ENCODE measurements around the gene SFT2D1.
"Not testable (repeated sequence)": the region's sequence is repeated elsewhere in the genome, so short reads cannot be mapped to it uniquely, and the experiment has no call there.

The SFT2D1 gene

DNA sequence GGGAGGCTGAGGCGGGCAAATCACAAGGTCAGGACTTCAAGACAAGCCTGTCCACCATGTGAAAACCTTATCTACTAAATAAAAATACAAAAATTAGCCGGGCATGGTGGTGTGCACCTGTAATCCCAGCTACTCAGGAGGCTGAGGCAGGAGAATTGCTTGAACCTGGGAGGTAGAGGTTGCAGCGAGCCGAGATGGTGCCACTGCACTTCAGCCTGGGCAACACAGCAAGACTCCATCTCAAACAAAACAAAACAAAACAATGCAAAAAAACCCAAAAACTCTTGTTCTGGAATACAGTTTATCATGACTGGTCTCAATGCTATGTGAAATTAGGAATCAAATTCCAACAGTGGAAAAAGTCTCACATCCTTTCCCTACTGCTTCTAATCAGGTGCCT is 20.1 kb upstream of the SFT2D1 start:
- not testable (repeated sequence) for DNase-seq

DNA sequence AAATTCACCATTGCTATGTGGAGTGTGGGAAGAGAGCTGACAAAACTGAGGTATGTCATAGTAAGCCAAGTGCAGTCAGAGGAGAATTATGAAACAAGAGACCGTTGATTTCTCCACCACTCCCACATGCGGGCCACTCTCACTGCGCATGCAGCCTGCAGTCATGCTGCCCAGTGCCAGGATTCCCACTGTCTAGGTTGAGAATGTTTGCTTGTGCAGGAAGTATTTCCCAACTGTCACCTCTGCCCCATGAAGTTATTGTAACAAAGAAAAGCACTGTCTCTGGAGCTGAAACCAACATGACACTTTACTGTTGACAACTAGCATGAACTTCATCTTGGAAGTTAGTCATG is 18.7 kb upstream of the SFT2D1 start:
- DNase-seq, result no peak

DNA sequence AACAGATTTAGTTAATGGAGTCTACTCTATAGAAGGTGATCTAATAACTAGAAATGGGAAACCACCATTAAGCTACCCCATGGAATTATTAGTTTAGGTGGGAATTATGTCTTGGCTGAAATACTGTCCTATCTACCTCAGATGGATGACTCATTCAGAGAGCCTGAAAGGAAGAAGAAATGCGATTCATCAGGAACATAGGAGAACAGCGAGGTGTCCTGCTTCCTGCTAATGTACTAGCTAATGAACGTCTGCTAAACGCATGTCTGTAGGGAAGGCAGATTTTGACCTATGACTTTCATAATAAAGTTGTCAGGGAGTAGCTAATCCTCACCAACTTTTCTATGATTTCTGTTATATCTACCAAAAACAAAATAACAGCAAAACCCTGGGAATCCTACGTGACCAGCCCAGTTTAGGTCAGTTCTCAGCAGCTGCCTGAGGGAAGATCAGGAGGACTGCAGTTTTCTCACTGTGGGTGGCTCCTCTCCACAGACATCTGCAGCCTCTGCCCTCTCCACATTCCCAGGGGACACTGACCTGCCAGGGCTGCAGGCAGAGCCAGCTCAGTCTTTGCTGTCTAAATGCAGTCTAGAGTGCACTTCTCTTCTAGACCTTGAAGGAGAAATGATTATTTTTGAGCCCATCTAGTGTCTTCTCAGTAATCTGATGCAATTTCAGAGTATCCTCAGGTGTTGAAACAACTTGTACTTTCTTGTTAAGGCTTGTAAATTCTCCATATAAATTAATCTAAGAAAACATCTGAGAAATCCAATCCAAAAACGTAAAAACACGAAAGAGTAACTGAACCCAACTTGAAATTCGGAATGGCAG is 18.1 kb upstream of the SFT2D1 start:
- no peak for DNase-seq

DNA sequence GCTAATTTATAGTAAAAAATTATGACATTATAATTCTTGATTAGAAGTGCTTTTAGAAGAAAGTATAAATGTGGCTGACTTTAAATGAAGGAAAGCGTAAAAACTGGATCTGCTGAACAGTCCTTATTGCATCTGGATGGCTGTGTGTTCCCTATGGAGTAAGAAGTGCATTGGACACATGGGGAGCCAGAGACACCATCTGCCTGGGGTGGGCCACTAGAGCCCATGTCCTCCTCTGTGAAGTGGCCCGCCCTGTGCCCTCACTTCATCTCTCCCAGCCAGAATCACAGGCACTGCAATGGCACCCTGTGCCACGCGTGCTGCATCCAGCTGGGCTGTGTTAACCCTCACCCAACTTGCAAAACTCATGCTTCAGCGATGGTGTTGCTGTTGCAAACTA is 13.2 kb upstream of the SFT2D1 start:
- no peak for DNase-seq

DNA sequence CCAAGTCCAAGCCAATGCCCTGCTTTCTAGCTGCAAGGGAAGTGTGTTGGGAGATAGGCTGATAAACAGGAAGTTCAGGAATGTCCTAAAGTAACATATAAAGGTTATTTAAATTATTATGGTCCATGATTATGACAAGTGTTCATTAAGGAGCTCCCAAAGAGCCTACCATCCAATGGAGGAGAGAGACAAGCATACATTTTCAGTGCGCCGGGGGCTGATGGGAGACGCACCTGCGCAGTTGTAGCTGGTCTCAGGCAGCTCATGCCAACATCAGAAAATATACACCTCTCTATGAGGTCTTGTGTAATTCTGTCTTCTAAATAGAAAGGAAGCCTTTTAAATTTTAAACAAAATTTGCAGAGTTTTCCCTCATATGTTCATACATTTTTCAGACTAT is 12.6 kb upstream of the SFT2D1 start:
- no peak for DNase-seq

DNA sequence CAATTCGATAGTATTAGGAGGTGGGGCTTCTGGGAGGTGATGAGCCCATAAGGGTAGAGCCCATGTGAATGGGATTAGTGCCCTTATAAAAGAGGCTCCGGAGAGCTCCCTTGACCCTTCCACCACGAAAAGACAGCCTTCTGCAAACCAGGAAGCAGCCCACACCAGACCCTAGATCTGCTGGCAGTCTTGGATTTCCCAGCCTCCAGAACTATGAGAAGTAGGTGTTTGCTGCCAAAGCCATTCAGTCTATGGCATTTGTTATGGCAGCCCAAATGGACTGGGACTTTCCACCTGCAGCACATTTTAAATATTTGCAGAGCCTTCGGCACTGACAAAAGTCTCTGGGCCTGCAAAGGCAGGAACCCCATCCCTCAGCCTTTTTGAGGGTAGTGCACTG is 11.8 kb upstream of the SFT2D1 start:
- no peak for DNase-seq

DNA sequence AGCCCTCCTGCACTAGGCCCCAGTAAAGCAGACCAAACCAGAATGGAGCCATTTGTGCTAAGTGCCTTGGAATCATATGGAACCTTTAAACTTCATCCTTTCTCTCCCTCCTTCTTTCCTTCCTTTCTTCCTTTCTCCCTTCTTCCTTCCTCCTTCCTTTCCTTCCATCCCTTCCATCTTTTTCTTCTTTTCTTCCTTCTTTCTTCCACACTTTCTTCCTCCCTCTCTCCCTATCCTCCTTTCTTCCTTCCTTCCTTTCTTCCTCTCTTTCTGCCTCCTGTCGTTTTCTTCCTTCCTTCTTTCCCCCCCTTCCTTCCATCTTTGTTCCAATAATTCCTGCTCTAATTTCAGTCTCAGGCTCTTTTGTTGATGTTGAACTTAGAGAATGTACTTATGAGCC is 11.2 kb upstream of the SFT2D1 start:
- DNase-seq, result no peak

DNA sequence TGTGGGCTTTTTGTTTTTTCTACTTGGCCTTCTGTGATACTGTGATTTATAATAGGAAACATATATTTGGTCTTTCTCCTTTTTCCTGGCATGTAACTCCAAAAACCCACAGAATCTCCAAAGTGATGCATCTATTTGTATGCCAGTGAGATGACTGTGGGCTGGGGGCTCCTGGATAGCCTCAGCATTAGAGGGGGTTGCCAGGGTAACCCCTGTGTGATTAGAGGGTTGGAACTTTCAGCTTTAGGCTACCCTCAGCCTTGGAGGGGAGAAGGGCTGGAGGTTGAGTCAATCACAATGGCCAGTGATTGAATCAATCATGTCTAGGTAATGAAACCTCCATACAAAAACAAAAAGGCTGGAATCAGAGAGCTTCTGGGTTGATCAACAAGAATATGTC is 10.6 kb upstream of the SFT2D1 start:
- DNase-seq, result no peak

DNA sequence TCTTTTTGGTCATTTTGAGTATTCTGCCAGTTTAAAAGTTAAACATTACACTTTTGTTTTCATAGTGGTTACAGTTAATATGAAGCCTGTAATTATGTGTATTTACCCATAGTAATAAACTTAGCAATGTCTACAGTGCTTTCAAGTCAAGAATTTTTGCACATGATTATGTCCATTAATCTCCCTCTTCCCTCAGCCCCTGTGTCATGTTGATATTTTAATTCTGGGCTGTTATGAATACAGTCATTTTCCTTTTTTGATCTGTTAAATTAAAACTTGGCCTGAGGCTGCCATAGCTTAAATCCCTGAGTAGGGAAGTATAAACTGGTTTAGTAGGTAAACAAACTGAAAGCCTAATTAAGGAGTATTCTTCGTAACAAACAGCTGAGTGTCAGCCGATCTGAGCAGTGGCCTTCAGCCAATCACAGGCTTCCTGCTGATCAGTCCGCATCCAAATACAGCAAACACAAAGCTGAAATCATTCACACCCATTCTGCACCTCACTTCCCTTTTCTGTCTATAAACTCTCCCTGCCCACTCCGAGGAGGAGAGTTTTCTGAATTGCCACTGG is 9.5 kb upstream of the SFT2D1 start:
- DNase-seq, result peak; percentile 99

DNA sequence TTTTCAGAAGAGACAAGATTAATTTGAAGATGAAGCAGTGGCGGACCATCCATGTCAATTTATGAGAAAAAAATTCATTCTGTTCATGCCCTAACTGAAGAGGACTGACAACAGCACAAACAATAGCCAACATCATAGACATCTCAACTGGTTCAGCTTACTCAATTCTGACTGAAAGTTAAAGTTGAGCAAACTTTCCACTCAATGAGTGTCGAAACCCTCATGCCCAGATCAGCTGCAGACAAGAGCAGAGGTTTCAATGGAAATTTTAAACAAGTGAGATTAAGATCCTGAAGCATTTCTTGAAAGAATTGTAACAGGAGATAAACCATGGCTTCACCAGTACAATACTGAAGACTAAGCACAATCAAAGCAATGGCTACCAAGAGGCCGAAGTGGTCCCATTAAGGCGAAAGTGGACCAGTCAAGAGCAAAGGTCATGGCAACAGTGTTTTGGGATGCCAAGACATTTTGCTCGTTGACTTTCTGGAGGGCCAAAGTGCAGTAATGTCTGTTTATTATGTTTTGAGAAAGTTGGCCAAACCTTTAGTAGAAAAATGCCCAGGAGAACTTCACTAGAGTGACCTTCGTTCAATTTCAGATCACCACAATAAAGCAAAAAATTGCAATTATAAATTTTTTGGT is 6.1 kb upstream of the SFT2D1 start:
- DNase-seq, result no peak

DNA sequence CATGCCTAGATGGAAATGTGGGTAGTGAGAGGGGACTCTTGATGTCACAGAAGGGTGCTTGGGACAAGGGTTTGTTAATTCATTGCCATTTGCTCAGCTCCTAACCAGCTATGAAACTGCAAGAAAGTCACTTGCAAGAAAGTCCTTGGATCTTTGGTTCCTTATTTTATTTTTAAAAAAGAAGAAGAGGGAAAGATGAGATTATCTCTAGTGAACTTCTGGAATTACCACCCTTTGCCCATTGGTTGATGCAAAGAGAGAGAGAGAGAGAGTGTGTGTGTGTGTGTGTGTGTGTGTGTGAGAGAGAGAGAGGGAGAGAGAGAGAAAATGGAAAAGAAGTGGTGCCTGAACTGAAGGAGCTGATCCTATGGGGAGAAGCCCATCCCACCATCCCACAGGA is 4.6 kb upstream of the SFT2D1 start:
- no peak for DNase-seq

DNA sequence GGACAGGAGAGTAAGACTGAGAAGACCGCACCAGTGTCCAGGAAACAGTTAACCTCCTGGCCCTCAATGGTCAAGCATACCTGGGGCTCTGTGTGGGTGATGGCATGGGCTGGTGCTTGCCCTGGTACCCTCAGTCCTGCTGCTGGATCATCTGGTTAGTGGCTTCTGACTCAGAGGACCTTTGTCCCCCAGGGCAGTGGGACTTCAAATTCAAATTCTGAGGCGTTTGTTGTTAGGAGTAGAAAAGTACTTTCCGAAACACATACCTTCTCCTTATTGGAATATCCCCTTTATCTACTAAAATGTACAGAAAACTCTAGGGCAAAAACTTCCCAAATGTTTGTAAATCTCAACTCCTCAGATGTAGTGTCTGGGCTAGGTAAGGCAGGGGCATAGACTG is 4.1 kb upstream of the SFT2D1 start:
- DNase-seq, result no peak

DNA sequence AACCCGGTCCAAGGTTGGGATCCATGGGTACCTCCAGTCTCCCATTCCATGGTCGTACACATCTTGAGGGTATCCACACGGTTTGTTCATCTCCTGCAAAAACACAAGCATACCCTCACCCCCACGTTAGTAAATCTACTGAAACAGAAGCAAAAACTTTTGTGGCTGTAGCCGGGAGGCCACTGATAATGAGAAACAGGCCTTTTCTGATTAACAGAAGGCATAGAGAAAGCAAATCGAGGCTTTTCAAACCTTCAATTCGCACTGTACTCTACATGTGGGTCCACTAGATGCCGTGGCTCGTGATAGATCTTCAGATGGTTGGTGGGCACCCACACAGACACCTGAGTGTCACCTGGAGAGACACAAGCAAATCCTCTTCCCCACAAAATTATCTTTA is 3.3 kb upstream of the SFT2D1 start:
- DNase-seq, result not testable (repeated sequence)

DNA sequence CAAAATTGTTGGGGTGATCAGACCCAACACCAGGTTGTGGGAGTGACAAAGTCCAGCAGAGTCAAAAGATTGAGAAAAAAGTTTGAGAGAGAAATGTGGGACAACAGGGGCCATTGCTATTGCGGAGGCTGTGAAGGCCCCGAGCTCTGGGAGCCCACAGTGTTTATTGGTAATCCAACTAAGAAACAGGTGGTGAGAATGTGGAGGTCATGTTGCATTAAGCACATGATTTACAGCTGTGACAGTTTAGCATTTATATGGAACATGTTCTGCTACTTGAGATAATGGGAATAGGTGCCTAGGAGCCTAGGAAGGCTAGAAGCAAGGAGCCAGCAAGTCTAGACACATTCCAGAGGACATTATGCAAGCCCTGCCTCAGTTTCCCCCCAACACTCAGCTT is 2.6 kb upstream of the SFT2D1 start:
- not testable (repeated sequence) for DNase-seq

DNA sequence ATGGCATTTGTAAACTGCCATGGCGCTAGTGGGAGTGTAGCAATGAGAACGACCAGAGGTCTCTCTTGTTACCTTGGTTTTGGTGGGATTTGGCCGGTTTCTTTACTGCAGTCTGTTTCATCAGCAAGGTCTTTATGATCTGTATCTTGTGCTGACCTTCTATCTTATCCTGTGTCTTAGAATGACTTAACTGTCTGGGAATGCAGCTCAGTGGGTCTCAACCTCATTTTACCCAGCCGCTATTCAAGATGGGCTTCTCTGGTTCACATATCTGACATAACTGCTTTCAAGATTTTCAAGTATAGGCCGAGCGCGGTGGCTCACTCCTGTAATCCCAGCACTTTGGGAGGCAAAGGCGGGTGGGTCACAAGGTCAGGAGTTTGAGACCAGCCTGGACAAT is 1.9 kb upstream of the SFT2D1 start:
- no peak for DNase-seq

DNA sequence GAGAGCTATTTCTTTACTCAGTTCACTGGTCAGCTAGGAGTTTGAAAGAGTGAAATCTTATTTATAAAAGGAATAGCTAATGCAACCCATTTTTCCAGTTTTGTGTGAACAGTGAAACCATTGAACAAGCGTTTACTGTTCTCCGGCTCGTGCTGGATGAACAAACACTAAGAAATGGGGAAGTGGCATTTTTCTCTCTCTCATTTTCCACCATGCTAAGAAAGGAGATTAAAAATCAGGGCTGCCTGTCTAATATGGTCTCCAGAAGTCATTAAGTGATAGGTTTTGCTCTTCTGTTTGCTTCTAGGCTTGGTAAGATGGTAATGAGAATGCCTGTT is 774 bp upstream of the SFT2D1 start:
- DNase-seq, result no peak

DNA sequence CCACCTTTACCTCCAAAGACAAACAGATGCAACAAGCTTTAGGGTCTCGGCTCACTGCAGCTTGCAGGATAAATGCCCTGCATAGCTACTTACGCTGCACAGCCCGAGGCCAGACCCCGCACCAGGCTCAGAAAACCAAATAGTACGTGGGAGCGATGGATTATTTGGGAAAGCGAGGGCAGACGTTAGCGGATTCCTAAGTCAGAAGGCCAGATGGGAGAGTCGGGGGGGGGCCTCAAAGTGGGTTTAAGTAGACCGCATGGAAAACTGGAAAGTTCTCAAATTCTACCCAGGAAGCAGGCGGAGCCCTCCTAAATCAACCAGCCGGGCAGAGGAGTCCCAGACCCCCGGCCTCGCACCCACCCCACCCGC is 382 bp downstream of the SFT2D1 start:
- DNase-seq, result no peak

DNA sequence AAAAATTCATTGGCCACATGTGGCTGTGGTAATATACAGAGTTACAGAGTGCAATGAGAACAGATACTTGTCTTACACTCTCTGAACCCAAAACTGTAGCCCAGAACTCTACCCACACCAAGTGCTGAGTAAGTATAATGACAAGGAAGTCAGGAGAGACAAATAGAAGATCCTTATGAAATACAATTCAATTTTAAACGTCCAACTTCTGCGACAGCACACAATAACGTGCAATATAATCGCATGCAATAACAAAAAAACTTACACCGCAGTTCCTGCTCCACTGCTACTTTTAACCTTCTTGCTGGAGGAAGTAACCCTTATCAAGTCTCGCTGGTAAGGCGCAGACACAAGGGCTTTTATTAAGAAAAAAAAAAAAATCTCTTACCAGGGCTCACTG is 881 bp downstream of the SFT2D1 start:
- DNase-seq, result no peak

DNA sequence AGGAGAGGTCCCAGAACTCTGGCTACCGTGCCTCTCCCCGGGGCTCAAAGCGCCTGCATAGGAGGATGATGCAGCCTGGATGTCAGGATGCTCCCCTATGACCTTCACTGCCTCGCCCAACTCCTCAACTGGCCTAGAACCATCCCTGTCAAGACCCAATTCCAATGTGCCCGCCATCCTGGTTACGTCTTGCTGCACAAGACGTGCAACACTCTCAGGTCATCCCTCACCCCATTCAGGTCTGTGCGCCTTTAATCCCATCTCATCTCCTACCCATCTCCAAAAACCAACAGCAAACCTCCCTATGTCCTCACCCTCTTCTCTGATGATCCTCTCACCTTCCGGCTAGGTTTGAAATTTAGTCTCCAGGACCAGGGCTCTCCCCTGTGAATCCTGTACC is 3.5 kb downstream of the SFT2D1 start:
- DNase-seq, result no peak

DNA sequence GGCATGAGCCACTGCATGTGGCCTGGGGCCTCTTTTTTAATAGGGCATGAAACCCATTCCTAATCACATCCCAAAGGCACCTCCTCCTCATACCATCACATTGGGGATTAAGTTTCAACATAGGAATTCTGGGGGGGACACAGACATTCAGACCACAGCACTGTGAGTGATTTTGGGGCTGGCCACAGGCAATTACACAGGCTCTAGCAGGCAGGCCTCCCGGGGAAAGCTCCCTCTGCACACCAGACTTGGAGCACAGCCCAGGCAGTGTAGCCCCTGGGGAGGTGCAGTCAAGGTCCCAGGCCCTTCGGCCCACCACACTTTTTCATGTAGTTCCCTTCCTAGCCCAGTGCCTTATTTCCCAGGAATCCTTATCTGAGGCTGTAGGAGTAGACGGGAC is 5.5 kb downstream of the SFT2D1 start:
- DNase-seq, result no peak

DNA sequence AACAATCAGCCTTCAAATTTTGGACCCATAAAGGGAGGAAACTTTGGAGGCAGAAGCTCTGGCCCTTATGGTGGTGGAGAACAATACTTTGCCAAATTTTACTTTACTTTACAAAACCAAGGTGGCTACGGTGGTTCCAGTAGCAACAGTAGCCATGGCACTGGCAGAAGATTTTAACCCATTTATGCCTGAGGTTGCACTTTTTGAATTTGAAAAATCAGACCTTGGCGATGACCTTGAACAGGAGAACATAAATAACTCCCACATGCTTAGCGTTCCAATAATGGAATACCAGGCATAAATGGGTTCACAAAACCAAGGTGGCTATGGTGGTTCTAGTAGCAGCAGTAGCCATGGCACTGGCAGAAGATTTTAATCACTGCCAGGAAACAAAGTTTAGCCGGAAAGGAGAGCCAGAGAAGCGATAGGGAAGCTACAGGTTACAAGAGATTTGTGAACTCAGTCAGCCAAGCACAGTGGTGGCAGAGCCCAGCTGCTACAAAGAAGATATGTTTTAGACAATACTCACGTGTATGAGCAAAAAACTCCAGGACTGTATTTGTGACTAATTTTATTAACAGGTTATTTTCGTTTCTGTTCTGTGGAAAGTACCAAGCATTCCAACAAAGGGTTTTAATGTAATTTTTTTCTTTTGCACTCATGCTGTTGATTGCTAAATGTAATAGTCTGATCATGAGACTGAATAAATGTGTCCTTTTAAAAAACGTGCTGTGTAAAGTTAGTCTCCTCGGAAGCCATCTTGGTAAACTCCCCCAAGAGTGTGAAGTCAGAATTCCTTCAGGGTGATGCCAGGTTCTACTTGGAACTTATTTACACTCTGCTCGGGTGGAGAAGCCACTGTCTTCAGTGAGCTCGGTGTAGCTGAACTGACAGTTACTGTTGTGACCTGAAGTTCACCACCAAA is 6.7 kb downstream of the SFT2D1 start:
- DNase-seq, result no peak

DNA sequence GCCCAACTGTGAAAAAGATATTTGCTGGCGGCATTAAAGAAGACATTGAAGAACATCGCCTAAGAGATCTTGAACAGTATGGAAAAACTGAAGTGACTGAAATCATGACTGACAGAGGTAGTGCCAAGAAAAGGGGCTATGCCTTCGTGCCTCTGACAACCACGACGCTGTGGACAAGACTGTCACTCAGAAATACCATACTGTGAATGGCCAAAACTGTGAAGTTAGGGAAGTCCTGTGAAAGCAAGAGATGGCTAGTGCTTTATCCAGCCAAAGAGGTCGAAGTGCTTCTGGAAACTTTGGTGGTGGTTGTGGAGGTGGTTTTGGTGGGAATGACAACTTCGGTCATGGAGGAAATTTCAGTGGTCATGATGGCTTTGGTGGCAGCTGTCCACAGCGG is 7.5 kb downstream of the SFT2D1 start:
- DNase-seq, result no peak

DNA sequence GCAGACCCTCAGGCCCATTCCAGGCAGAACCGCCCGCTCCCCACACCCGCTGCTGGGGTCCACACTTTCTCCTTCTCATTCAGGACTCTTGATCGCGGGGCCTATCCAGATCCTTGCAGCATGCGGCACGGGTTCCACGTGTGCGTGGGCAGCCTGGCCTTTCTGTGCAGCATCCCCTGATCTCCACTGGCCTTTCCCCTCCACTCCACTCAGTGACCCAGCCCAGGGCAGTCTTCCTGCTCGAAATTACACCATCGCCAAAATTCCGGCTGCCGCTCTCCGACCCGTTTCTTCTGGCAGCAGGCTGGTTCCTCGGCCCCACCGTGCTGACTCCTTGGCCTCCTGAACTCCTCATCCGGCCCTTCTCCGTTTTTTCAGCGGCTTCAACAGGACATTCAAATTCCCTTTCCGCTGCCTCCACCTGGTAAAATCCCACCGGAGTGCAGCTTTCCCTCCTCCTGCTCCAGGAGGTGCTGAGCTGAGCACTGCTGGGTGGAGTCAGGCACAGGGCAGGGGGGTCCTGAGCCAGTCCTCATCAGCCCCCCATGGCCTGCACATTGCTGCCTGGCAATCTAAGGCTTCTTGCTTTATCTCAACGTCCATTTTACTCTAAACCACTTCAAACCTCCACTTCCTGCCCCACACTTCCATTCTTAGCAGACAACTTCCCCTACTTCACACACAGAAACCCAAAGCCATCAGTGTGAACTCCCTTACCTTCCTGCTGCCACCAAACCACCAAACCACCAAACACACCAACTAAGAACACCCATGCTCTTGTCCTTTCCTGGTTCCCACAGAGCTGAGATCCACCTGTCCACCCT is 9.0 kb downstream of the SFT2D1 start:
- no peak for DNase-seq

Data from NCI-H1105 treated with DMSO at 0.1 percent for 48 hours (cell line).